Middle frontal gyrus (tissue), 1 donor: ENCODE data around the gene SH3D19.
"Not testable (repeated sequence)": the region's sequence is repeated elsewhere in the genome, so short reads cannot be mapped to it uniquely, and the experiment has no call there.

Source experiments
- DNase-seq: peaks from one replicate; pipeline ENCODE4 v3.0.0-alpha.2; 2015; ENCODE audit warnings: low spot score; ENCODE audit errors: extremely low spot score

SH3D19 gene

GRCh38 chr4:151322570-151322969 lies 2.8 kb downstream of the SH3D19 start:
- no peak for DNase-seq

- not testable (repeated sequence) for DNase-seq
Observed at GRCh38 chr4:151322161-151322560, 3.2 kb downstream of the SH3D19 start.

GRCh38 chr4:151321586-151321985 lies 3.8 kb downstream of the SH3D19 start:
- DNase-seq = no peak

GRCh38 chr4:151319490-151319889 lies 5.9 kb downstream of the SH3D19 start:
- no peak for DNase-seq

GRCh38 chr4:151318307-151319006 lies 6.9 kb downstream of the SH3D19 start:
- DNase-seq = no peak

GRCh38 chr4:151316645-151317044 lies 8.8 kb downstream of the SH3D19 start:
- no peak for DNase-seq

GRCh38 chr4:151315212-151315886 lies 10.1 kb downstream of the SH3D19 start:
- no peak for DNase-seq

- no peak for DNase-seq
Observed at GRCh38 chr4:151314479-151314878, 10.9 kb downstream of the SH3D19 start.

GRCh38 chr4:151314010-151314355 lies 11.4 kb downstream of the SH3D19 start:
- no peak for DNase-seq

- no peak for DNase-seq
Observed at GRCh38 chr4:151313306-151314009, 11.9 kb downstream of the SH3D19 start.

- no peak for DNase-seq
Observed at GRCh38 chr4:151310124-151310728, 15.2 kb downstream of the SH3D19 start.

GRCh38 chr4:151304755-151305154 lies 20.6 kb downstream of the SH3D19 start:
- DNase-seq = no peak

- no peak for DNase-seq
Observed at GRCh38 chr4:151304226-151304625, 21.2 kb downstream of the SH3D19 start.

GRCh38 chr4:151302432-151302831 lies 23.0 kb downstream of the SH3D19 start:
- no peak for DNase-seq

- DNase-seq = no peak
Observed at GRCh38 chr4:151297170-151297569, 28.2 kb downstream of the SH3D19 start.

- no peak for DNase-seq
Observed at GRCh38 chr4:151296227-151296626, 29.2 kb downstream of the SH3D19 start.

- no peak for DNase-seq
Observed at GRCh38 chr4:151294833-151295496, 30.4 kb downstream of the SH3D19 start.

GRCh38 chr4:151292038-151292437 lies 33.4 kb downstream of the SH3D19 start:
- no peak for DNase-seq

GRCh38 chr4:151291485-151291884 lies 33.9 kb downstream of the SH3D19 start:
- no peak for DNase-seq

- no peak for DNase-seq
Observed at GRCh38 chr4:151287409-151287808, 38.0 kb downstream of the SH3D19 start.

- DNase-seq = no peak
Observed at GRCh38 chr4:151284534-151285245, 40.7 kb downstream of the SH3D19 start.
